Smooth muscle cell (in vitro differentiated cells): ENCODE measurements around the gene APOL4. TPM values are rescaled to one million over a fixed set of nuclear protein-coding genes. Genes with fewer than 3 reads are reported as not detected.

Experiments used
- DNase-seq: peaks from one replicate; lab custom pipeline; 2025; ENCODE audit not compliant: unreplicated experiment; lab: John Stamatoyannopoulos, UW
- H2AFZ ChIP-seq: fragments of 200-600 bp; sonication (generic); 2 replicates; pipeline ENCODE4 v1.6.0; 2016; ENCODE audit warnings: antibody characterized with exemption, low read depth, mild to moderate bottlenecking
- H3F3A ChIP-seq: fragments of 200-600 bp; sonication (generic); 2 replicates; pipeline ENCODE4 v1.6.0; 2017; ENCODE audit warnings: antibody characterized with exemption, low read depth
- H3K27ac ChIP-seq: fragments of 200-600 bp; sonication (generic); 2 replicates; pipeline ENCODE4 v1.5.1; 2016; ENCODE audit warnings: low read depth, mild to moderate bottlenecking
- H3K27me3 ChIP-seq: fragments of 200-600 bp; sonication (generic); 2 replicates; pipeline ENCODE4 v1.6.1; 2016; ENCODE audit warnings: low read depth, mild to moderate bottlenecking
- H3K36me3 ChIP-seq: fragments of 200-600 bp; sonication (generic); 2 replicates; pipeline ENCODE4 v1.5.1; 2016; ENCODE audit warnings: low read depth
- H3K4me1 ChIP-seq: fragments of 200-600 bp; sonication (generic); 2 replicates; pipeline ENCODE4 v1.5.1; 2016; ENCODE audit warnings: low read depth
- H3K4me2 ChIP-seq: fragments of 200-600 bp; sonication (generic); 2 replicates; pipeline ENCODE4 v1.6.0; 2016; ENCODE audit warnings: mild to moderate bottlenecking
- H3K4me3 ChIP-seq: fragments of 200-600 bp; sonication (generic); 2 replicates; pipeline ENCODE4 v1.5.1; 2016; ENCODE audit warnings: mild to moderate bottlenecking
- H3K79me2 ChIP-seq: fragments of 200-600 bp; sonication (generic); 2 replicates; pipeline ENCODE4 v1.6.0; 2016; ENCODE audit warnings: low read depth, mild to moderate bottlenecking
- H3K9ac ChIP-seq: fragments of 200-600 bp; sonication (generic); 2 replicates; pipeline ENCODE4 v1.6.0; 2016; ENCODE audit warnings: low read depth
- H3K9me3 ChIP-seq: fragments of 200-600 bp; sonication (generic); replicated peaks from 2 replicates; pipeline ENCODE4 v1.5.1; 2016; ENCODE audit warnings: low read depth
- H4K20me1 ChIP-seq: fragments of 200-600 bp; sonication (generic); 2 replicates; pipeline ENCODE4 v1.6.0; 2016; ENCODE audit warnings: low read depth
- WGBS: methylation state at CpG from one replicate; pipeline ENCODE4 v1.1.7; 2016; ENCODE audit warnings: low lambda C conversion rate; 5-methylcytosine and 5-hydroxymethylcytosine counted together
- polyA plus RNA-seq: library from polyadenylated mRNA; unstranded; fragments of >200 nt; fragmentation: Nextera tagmentation; extraction: Ambion mirVana; gene quantifications from 2 replicates; pipeline ENCODE4 v1.2.1, GENCODE V29; 2016
- total RNA-seq: library from RNA; depleted of rRNA; stranded (reverse); fragments of >200 nt; gene quantifications from 2 replicates; pipeline ENCODE4 v1.2.3, GENCODE V29; 2014
- TF ChIP-seq, protein P1 (sequence below): fragments of 200-600 bp; sonication (generic); IDR thresholded peaks from 2 replicates; pipeline ENCODE4 v1.5.1; 2017; ENCODE audit warnings: borderline replicate concordance, mild to moderate bottlenecking, antibody characterized with exemption; ENCODE audit not compliant: insufficient read depth, poor library complexity, severe bottlenecking

The APOL4 gene
- total and polyA plus RNA-seq, 2 experiments from 2014 or later = 0.40 TPM; not detected in 1

DNA sequence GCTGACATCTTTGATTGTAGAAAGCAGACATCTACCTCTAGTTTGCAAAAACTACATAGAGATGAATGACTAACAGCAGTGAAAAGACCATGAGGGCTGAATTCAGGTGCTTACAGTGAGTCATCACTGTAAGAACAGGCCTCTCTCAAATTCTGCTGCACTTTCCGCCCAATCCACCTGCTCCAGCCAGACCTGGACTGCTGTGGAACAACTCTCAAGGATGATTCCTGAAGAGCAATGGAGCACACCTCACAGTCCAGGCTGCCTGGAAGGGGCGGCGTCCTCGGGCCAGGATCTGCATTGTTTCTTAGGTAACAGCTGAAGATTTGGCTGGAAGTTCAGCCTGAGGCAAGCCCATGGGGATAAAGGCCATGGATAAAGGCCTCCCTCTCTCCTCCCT lies 22.6 kb upstream of the APOL4 start:
- Histone ChIP-seq H3K4me1 (peaks cover 10% of the 10 kb centered on the region), H3K4me2 (no peak overlapping the region), H3K27me3 (no peaks in the 10 kb centered on the region), H2AFZ (no peak overlapping the region), H3K36me3 (no peaks in the 10 kb centered on the region), H3K9ac (no peak overlapping the region), H3K9me3 (no peaks in the 10 kb centered on the region), H3K27ac (no peak overlapping the region), H3F3A (no peaks in the 10 kb centered on the region), H3K4me3 (no peak overlapping the region), H4K20me1 (no peaks in the 10 kb centered on the region), H3K79me2 (no peaks in the 10 kb centered on the region)
- TF ChIP-seq, protein P1, sequence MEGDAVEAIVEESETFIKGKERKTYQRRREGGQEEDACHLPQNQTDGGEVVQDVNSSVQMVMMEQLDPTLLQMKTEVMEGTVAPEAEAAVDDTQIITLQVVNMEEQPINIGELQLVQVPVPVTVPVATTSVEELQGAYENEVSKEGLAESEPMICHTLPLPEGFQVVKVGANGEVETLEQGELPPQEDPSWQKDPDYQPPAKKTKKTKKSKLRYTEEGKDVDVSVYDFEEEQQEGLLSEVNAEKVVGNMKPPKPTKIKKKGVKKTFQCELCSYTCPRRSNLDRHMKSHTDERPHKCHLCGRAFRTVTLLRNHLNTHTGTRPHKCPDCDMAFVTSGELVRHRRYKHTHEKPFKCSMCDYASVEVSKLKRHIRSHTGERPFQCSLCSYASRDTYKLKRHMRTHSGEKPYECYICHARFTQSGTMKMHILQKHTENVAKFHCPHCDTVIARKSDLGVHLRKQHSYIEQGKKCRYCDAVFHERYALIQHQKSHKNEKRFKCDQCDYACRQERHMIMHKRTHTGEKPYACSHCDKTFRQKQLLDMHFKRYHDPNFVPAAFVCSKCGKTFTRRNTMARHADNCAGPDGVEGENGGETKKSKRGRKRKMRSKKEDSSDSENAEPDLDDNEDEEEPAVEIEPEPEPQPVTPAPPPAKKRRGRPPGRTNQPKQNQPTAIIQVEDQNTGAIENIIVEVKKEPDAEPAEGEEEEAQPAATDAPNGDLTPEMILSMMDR = no peak
- WGBS = 97% methylated on average over 4 of the region's 4 CpGs
- no peak for DNase-seq

DNA sequence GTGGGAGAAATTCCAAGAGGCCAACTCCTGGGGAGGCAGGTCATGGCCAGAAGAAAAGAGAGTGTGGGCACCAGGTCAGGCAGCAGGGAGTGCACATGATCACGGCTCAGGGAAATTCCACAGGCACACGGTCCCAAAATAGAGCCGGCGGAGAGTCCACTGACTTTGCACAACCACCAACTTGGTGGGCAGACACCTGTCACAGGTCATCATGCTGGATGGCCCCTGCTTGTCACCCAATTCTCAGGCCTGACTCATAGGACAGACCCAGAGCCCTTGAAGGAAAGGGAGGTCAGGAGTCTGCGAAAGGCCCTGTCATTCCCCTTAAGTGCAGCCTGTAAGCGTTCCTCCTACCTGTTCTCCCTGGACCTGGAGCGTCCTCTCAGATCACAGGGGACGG lies 21.9 kb upstream of the APOL4 start:
- no peak overlapping the region for H3K4me3 ChIP-seq
- H3K27me3 ChIP-seq = no peaks in the 10 kb centered on the region
- peaks cover 10% of the 10 kb centered on the region for H3K4me1 ChIP-seq
- TF ChIP-seq, protein P1 = no peak
- no peak overlapping the region for H3K9ac ChIP-seq
- H4K20me1 ChIP-seq = no peaks in the 10 kb centered on the region
- H3K79me2 ChIP-seq = no peaks in the 10 kb centered on the region
- WGBS = 91% methylated on average over 8 of the region's 8 CpGs
- no peak overlapping the region for H3K27ac ChIP-seq
- no peaks in the 10 kb centered on the region for H3F3A ChIP-seq
- DNase-seq = no peak
- no peak overlapping the region for H3K4me2 ChIP-seq
- no peaks in the 10 kb centered on the region for H3K36me3 ChIP-seq
- H2AFZ ChIP-seq = no peak overlapping the region
- no peaks in the 10 kb centered on the region for H3K9me3 ChIP-seq

DNA sequence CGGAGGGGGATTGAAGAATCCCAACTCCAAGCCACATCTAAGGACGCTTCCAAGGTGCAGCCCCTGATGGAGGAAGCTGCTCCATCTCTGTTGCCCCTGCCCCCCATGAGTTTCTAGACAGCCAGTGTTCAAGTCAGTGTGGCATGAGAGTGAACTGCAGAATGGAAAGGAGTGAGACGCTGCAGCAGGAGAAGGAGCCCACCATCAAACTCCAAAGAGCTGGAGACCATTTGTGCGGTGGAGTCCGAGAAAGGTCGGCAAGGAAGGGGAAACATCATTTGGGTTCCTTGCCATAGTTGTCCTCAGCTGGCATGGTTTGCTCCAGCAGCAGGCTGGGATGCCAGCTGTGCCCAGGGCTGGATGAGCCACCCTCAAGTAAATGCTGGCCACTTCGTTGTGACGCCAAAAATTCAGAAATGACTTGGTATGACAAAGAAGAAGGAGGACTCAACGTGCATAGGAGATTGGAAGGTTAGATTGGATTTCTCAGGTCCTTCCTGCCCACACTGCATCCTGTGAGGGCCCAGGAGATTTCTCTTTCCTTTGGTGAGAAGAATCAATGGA lies 21.4 kb upstream of the APOL4 start:
- Histone ChIP-seq H3K79me2 (no peaks in the 10 kb centered on the region), H3K9ac (no peak overlapping the region), H3K36me3 (no peaks in the 10 kb centered on the region), H3K9me3 (no peaks in the 10 kb centered on the region), H3F3A (no peaks in the 10 kb centered on the region), H3K27ac (no peak overlapping the region), H3K4me3 (no peak overlapping the region), H3K4me1 (peaks cover 10% of the 10 kb centered on the region), H3K27me3 (no peaks in the 10 kb centered on the region), H3K4me2 (no peak overlapping the region), H4K20me1 (no peaks in the 10 kb centered on the region), H2AFZ (no peak overlapping the region)
- TF ChIP-seq, protein P1 = no peak
- DNase-seq = no peak
- WGBS = 95% methylated on average over 9 of the region's 9 CpGs
